Ovary (tissue), 9 donors: Measurements from ENCODE around the gene CRTC1. TPM values are rescaled to one million over a fixed set of nuclear protein-coding genes. Genes with fewer than 3 reads are reported as not detected.

ENCODE experiments used
- DNase-seq, 5 donors: peaks; one replicate each; pipeline ENCODE4 v3.0.0-alpha.2; 2019 to 2020
- H3K27ac ChIP-seq, 2 donors: fragments of 200-600 bp; one replicate each; pipeline versions ENCODE4 v1.5.1 to v1.8.0; 2019 to 2022
- H3K27me3 ChIP-seq: fragments of 200-600 bp; one replicate; pipeline ENCODE4 v1.8.0; 2022
- H3K36me3 ChIP-seq: fragments of 200-600 bp; sonication (generic); one replicate; pipeline ENCODE4 v1.5.1; 2019
- H3K4me1 ChIP-seq: one replicate; pipeline ENCODE4 v1.8.1; 2013; ENCODE audit warnings: mild to moderate bottlenecking, moderate library complexity; ENCODE audit not compliant: insufficient read depth
- H3K4me3 ChIP-seq: fragments of 200-600 bp; sonication (generic); one replicate; pipeline ENCODE4 v1.5.1; 2017
- H3K9me3 ChIP-seq, 2 donors: fragments of 200-600 bp in 1 of 2; sonication (generic) in 1 of 2; one replicate each; pipeline versions ENCODE4 v1.5.1 to v1.8.1; 2013 to 2019; ENCODE audit warnings: mild to moderate bottlenecking in 1 of 2, moderate library complexity in 1 of 2
- EP300 ChIP-seq: sonication (generic); formaldehyde crosslinking; IDR thresholded peaks from one replicate; pipeline ENCODE4 v1.6.1; 2017; ENCODE audit warnings: antibody characterized with exemption
- POLR2A ChIP-seq: fragments of 450-650 bp; IDR thresholded peaks from one replicate; pipeline ENCODE4 v1.6.1; 2017; ENCODE audit warnings: antibody characterized with exemption, mild to moderate bottlenecking, moderate library complexity
- WGBS, 3 donors: extraction: QIAGEN DNeasy Blood & Tissue Kit in 1 of 3; methylation state at CpG; one replicate each; pipeline versions ENCODE4 v1.1.5 to v1.1.7; 2013 to 2017; 5-methylcytosine and 5-hydroxymethylcytosine counted together
- intact Hi-C, 4 donors: fragments of 100-400 bp; cut with DNase I; formaldehyde crosslinking; loops; one replicate each; pipeline versions ENCODE4 v1.11.0 to v1.15.1; 2022 to 2023
- polyA plus RNA-seq, 2 donors: library from polyadenylated mRNA; stranded (reverse); fragments of 200-250 nt in 1 of 2; fragments of 350-450 nt in 1 of 2; fragmentation: Illumina TruSeq in 1 of 2; extraction: RNeasy Lipid Tissue Mini Kit (QIAGEN cat#74804) in 1 of 2; gene quantifications; one replicate each; pipeline ENCODE4 v1.2.3, GENCODE V29; 2013 to 2014
- total RNA-seq, 7 donors: library from RNA; depleted of rRNA in 2 of 7; stranded (reverse); fragments of >200 nt in 2 of 7; fragmentation: NEBNext Ultra II Directional in 3 of 7; extraction: Animal tissue kit (Norgen Biotek cat#: 25700) in 3 of 7; gene quantifications; one replicate each; pipeline versions ENCODE4 v1.1.0 to v1.2.4, GENCODE V29; 2016 to 2023
- TF ChIP-seq, protein P1 (sequence below), 3 donors: fragments of 450-650 bp in 2 of 3; fragments of 200-600 bp in 1 of 3; IDR thresholded peaks; one replicate each; pipeline versions ENCODE4 v1.5.1 to v1.8.0; 2016 to 2022; ENCODE audit warnings: antibody characterized with exemption in 3 of 3, mild to moderate bottlenecking in 1 of 3
- donor health status: DM: no; HTN: no; CAD: no; lungs with moderate emphysema.
- donor health status: DM: no; HTN: no; CAD: no.
- donor health status: Bipolar disorder and iron deficiency.
- donor health status: DM: yes; HTN: yes; CAD: no.
- donor health status: DM: no; HTN: no; CAD: no.
- donor health status: DM: yes; HTN: yes; CAD: no.

CRTC1 gene
- total and polyA plus RNA-seq, 9 donors: 2.3 to 19.5 (median 12.9) TPM

- peak in 1 of 5 donors; percentile 33 for DNase-seq
- Histone ChIP-seq H3K27ac (no peak overlapping the region), H3K4me3 (no peak overlapping the region), H3K4me1 (peaks cover 11% of the 10 kb centered on the region), H3K27me3 (no peaks in the 10 kb centered on the region), H3K36me3 (no peaks in the 10 kb centered on the region), H3K9me3 (no peaks in the 10 kb centered on the region)
- TF ChIP-seq POLR2A (no peak), EP300 (no peak)
- TF ChIP-seq, protein P1, sequence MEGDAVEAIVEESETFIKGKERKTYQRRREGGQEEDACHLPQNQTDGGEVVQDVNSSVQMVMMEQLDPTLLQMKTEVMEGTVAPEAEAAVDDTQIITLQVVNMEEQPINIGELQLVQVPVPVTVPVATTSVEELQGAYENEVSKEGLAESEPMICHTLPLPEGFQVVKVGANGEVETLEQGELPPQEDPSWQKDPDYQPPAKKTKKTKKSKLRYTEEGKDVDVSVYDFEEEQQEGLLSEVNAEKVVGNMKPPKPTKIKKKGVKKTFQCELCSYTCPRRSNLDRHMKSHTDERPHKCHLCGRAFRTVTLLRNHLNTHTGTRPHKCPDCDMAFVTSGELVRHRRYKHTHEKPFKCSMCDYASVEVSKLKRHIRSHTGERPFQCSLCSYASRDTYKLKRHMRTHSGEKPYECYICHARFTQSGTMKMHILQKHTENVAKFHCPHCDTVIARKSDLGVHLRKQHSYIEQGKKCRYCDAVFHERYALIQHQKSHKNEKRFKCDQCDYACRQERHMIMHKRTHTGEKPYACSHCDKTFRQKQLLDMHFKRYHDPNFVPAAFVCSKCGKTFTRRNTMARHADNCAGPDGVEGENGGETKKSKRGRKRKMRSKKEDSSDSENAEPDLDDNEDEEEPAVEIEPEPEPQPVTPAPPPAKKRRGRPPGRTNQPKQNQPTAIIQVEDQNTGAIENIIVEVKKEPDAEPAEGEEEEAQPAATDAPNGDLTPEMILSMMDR (IDR thresholded peaks at IDR 0.05): no peak
- WGBS, 3 donors: 76 to 90% (median 80%) methylated on average over 7 to 9 of the region's 9 CpGs
- intact Hi-C loops: no loop called here
Observed at GRCh38 chr19:18735752-18736151, 52.3 kb downstream of the CRTC1 start.

GRCh38 chr19:18736415-18737336 lies 53.2 kb downstream of the CRTC1 start:
- no peaks in the 10 kb centered on the region for H3K36me3 ChIP-seq
- TF ChIP-seq EP300 (no peak), POLR2A (no peak)
- TF ChIP-seq, protein P1 (IDR thresholded peaks at IDR 0.05): no peak
- peak in 1 of 5 donors; percentile 36 for DNase-seq
- no peaks in the 10 kb centered on the region for H3K9me3 ChIP-seq
- H3K4me1 ChIP-seq: peaks cover 8% of the 10 kb centered on the region
- H3K27me3 ChIP-seq: no peaks in the 10 kb centered on the region
- intact Hi-C loops: no loop called here
- no peak overlapping the region for H3K27ac ChIP-seq
- WGBS, 3 donors: 84 to 89% (median 85%) methylated on average over 27 of the region's 27 CpGs
- no peak overlapping the region for H3K4me3 ChIP-seq

- no peaks in the 10 kb centered on the region for H3K9me3 ChIP-seq
- H3K4me3 ChIP-seq: no peak overlapping the region
- 73 to 87% (median 79%) methylated on average over 10 of the region's 10 CpGs for WGBS, 3 donors
- intact Hi-C loops: no loop called here
- peaks cover 8% of the 10 kb centered on the region for H3K4me1 ChIP-seq
- DNase-seq: peak in 1 of 5 donors; percentile 11
- H3K27me3 ChIP-seq: no peaks in the 10 kb centered on the region
- H3K36me3 ChIP-seq: no peaks in the 10 kb centered on the region
- no peak for TF ChIP-seq EP300
- TF ChIP-seq, protein P1 (IDR thresholded peaks at IDR 0.05): no peak
- TF ChIP-seq POLR2A: no peak
- H3K27ac ChIP-seq: no peak overlapping the region
Observed at GRCh38 chr19:18737337-18737953, 54.0 kb downstream of the CRTC1 start.

- Histone ChIP-seq H3K9me3 (no peaks in the 10 kb centered on the region), H3K27ac (no peak overlapping the region), H3K27me3 (no peaks in the 10 kb centered on the region), H3K4me1 (peaks cover 11% of the 10 kb centered on the region), H3K36me3 (no peaks in the 10 kb centered on the region), H3K4me3 (no peak overlapping the region)
- TF ChIP-seq POLR2A: no peak
- TF ChIP-seq, protein P1 (IDR thresholded peaks at IDR 0.05): no peak
- no peak for TF ChIP-seq EP300
- WGBS, 3 donors: 76 to 90% (median 85%) methylated on average over 1 of the region's 1 CpG
- intact Hi-C loops: no loop called here
- DNase-seq: no peak
Observed at GRCh38 chr19:18737954-18738351, 54.5 kb downstream of the CRTC1 start.
